Sciatic nerve (tissue), 2 donors: ENCODE results near the gene POLR2L. TPM values are rescaled to one million over a fixed set of nuclear protein-coding genes. Genes with fewer than 3 reads are reported as not detected.

Source experiments
- ATAC-seq: fragments of 200-7000 bp; cut with Tn5 transposase; one replicate; pipeline ENCODE4 v1.9.1; 2020; ENCODE audit warnings: mild to moderate bottlenecking, moderate library complexity
- DNase-seq: peaks from one replicate; pipeline ENCODE4 v3.0.0-alpha.2; 2020; ENCODE audit warnings: low spot score
- intact Hi-C: fragments of 100-400 bp; cut with DNase I; formaldehyde crosslinking; loops from one replicate; pipeline ENCODE4 v1.14.2; 2022
- total RNA-seq: library from RNA; stranded (reverse); fragmentation: NEBNext Ultra II Directional; extraction: Animal tissue kit (Norgen Biotek cat#: 25700); gene quantifications from one replicate; pipeline ENCODE4 v1.2.1, GENCODE V29; 2021
- donor health status: DM: no; HTN: no; CAD: no.
- donor health status: DM: no; HTN: no; CAD: no.

Gene POLR2L
- total RNA-seq, 1 donor from 2014 or later = 85.2 TPM

GRCh38 chr11:870418-870817, 28.1 kb upstream of the POLR2L start:
- DNase-seq (no peak), ATAC-seq (no peak)
- intact Hi-C loops = no loop called here

GRCh38 chr11:870127-870413, 27.7 kb upstream of the POLR2L start:
- no peak for ATAC-seq
- intact Hi-C loops = no loop called here
- no peak for DNase-seq

- DNase-seq (no peak), ATAC-seq (no peak)
- intact Hi-C loops = no loop called here
These were observed 27.2 kb upstream of the POLR2L start for GRCh38 chr11:869399-870126.

- ATAC-seq = no peak
- DNase-seq = no peak
- intact Hi-C loops = no loop called here
These were observed 26.5 kb upstream of the POLR2L start for GRCh38 chr11:868802-869201.

GRCh38 chr11:868394-868793, 26.1 kb upstream of the POLR2L start:
- no peak for DNase-seq
- intact Hi-C loops = no loop called here
- ATAC-seq = no peak

GRCh38 chr11:867856-868358, 25.6 kb upstream of the POLR2L start:
- intact Hi-C loops = no loop called here
- DNase-seq = no peak
- no peak for ATAC-seq

GRCh38 chr11:866481-866880, 24.2 kb upstream of the POLR2L start:
- ATAC-seq = no peak
- intact Hi-C loops = no loop called here
- DNase-seq = no peak

GRCh38 chr11:865462-866430, 23.4 kb upstream of the POLR2L start:
- ATAC-seq = no peak
- DNase-seq = no peak
- intact Hi-C loops = no loop called here

GRCh38 chr11:864898-865297, 22.6 kb upstream of the POLR2L start:
- ATAC-seq (no peak), DNase-seq (no peak)
- intact Hi-C loops = no loop called here

GRCh38 chr11:863910-864827, 21.8 kb upstream of the POLR2L start:
- intact Hi-C loops = no loop called here
- DNase-seq (no peak), ATAC-seq (peak; percentile 8)

- intact Hi-C loops = no loop called here
- ATAC-seq (no peak), DNase-seq (no peak)
These were observed 20.9 kb upstream of the POLR2L start for GRCh38 chr11:863023-863909.

GRCh38 chr11:862696-863022, 20.3 kb upstream of the POLR2L start:
- DNase-seq (no peak), ATAC-seq (no peak)
- intact Hi-C loops = no loop called here

GRCh38 chr11:862081-862661, 19.8 kb upstream of the POLR2L start:
- DNase-seq (no peak), ATAC-seq (peak; percentile 8)
- intact Hi-C loops = no loop called here

- DNase-seq (no peak), ATAC-seq (no peak)
- intact Hi-C loops = no loop called here
These were observed 18.8 kb upstream of the POLR2L start for GRCh38 chr11:861105-861479.

- intact Hi-C loops = no loop called here
- no peak for DNase-seq
- ATAC-seq = no peak
These were observed 18.1 kb upstream of the POLR2L start for GRCh38 chr11:860234-861104.

GRCh38 chr11:859394-860131, 17.2 kb upstream of the POLR2L start:
- ATAC-seq = peak; percentile 71
- peak; percentile 89 for DNase-seq
- intact Hi-C loops = no loop called here
